Measurements from ENCODE around the gene TRIM26. TPM values are rescaled to one million over a fixed set of nuclear protein-coding genes. Genes with fewer than 3 reads are reported as not detected.

The TRIM26 gene
- total RNA-seq, 1 donor from 2014 or later: 46.3 TPM

GRCh38 chr6:30198166-30199084 is 14.8 kb downstream of the TRIM26 start:
- Mint-ChIP-seq H3K27ac (no peak overlapping the region), H3K4me3 (no peak overlapping the region), H3K36me3 (peaks cover 29% of the 10 kb centered on the region), H3K27me3 (no peaks in the 10 kb centered on the region), H3K9me3 (no peaks in the 10 kb centered on the region), H3K4me1 (ENCODE audit: unreplicated experiment) (peaks cover 5% of the 10 kb centered on the region)
- TF ChIP-seq, protein P1, sequence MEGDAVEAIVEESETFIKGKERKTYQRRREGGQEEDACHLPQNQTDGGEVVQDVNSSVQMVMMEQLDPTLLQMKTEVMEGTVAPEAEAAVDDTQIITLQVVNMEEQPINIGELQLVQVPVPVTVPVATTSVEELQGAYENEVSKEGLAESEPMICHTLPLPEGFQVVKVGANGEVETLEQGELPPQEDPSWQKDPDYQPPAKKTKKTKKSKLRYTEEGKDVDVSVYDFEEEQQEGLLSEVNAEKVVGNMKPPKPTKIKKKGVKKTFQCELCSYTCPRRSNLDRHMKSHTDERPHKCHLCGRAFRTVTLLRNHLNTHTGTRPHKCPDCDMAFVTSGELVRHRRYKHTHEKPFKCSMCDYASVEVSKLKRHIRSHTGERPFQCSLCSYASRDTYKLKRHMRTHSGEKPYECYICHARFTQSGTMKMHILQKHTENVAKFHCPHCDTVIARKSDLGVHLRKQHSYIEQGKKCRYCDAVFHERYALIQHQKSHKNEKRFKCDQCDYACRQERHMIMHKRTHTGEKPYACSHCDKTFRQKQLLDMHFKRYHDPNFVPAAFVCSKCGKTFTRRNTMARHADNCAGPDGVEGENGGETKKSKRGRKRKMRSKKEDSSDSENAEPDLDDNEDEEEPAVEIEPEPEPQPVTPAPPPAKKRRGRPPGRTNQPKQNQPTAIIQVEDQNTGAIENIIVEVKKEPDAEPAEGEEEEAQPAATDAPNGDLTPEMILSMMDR (conservative IDR thresholded peaks at IDR 0.05): no peak
- DNase-seq (ENCODE audit: extremely low spot score, unreplicated experiment): no peak

GRCh38 chr6:30196376-30196775 is 16.8 kb downstream of the TRIM26 start:
- H3K27ac Mint-ChIP-seq: no peak overlapping the region
- no peak overlapping the region for H3K4me3 Mint-ChIP-seq
- TF ChIP-seq, protein P1 (conservative IDR thresholded peaks at IDR 0.05): no peak
- H3K4me1 Mint-ChIP-seq (ENCODE audit: unreplicated experiment): no peaks in the 10 kb centered on the region
- peaks cover 33% of the 10 kb centered on the region for H3K36me3 Mint-ChIP-seq
- H3K27me3 Mint-ChIP-seq: no peaks in the 10 kb centered on the region
- no peaks in the 10 kb centered on the region for H3K9me3 Mint-ChIP-seq
- DNase-seq (ENCODE audit: extremely low spot score, unreplicated experiment): no peak

GRCh38 chr6:30195951-30196350 is 17.3 kb downstream of the TRIM26 start:
- Mint-ChIP-seq H3K27ac (no peak overlapping the region), H3K4me1 (ENCODE audit: unreplicated experiment) (no peaks in the 10 kb centered on the region), H3K9me3 (no peaks in the 10 kb centered on the region), H3K27me3 (no peaks in the 10 kb centered on the region), H3K36me3 (peaks cover 37% of the 10 kb centered on the region), H3K4me3 (no peak overlapping the region)
- TF ChIP-seq, protein P1 (conservative IDR thresholded peaks at IDR 0.05): no peak
- DNase-seq (ENCODE audit: extremely low spot score, unreplicated experiment): no peak

DNA sequence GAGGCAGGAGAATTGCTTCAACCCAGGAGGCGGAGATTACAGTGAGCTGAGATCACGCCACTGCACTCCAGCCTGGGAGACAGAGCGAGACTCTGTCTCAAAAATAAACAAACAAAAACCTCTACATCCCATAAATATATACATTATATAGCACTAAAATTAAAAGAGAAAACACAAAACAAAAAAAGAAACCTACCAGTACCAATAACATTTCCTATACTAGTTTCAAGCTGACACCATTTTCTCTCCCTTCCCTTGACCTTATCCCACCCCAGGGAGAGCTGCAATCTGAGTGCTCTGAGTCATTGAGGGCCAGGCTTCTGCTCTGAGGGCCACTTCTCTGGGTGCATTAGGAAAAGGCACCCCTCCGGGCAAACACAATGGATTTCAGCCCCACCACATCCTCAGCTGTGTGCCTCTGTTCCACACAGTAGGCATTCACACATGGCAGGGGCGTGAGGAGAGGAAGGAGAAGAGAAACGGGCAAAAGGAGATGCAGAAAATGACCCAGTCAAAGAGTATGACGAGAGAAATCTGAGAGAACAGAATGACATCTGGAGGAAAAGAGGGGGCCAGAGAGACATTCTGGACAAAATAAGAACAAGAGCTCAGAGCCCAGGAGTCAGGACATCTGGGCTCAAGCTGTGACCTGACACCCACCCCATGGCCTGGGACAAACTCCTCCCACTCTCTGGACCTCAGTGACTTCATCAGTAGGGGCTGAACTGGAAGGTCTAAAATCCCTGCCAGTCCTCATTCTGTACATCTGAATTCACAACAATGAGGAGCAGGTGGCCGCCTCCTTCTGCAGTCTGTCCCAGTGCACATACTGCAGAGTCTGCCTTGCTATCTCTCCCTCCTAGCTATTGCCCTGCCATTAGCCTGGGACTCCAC is 18.2 kb downstream of the TRIM26 start:
- H3K27ac Mint-ChIP-seq: no peak overlapping the region
- H3K36me3 Mint-ChIP-seq: peaks cover 40% of the 10 kb centered on the region
- no peak overlapping the region for H3K4me3 Mint-ChIP-seq
- H3K27me3 Mint-ChIP-seq: no peaks in the 10 kb centered on the region
- DNase-seq (ENCODE audit: extremely low spot score, unreplicated experiment): no peak
- TF ChIP-seq, protein P1 (conservative IDR thresholded peaks at IDR 0.05): no peak
- no peaks in the 10 kb centered on the region for H3K4me1 Mint-ChIP-seq (ENCODE audit: unreplicated experiment)
- no peaks in the 10 kb centered on the region for H3K9me3 Mint-ChIP-seq

- TF ChIP-seq, protein P1 (conservative IDR thresholded peaks at IDR 0.05): no peak
- peaks cover 44% of the 10 kb centered on the region for H3K36me3 Mint-ChIP-seq
- H3K27me3 Mint-ChIP-seq: no peaks in the 10 kb centered on the region
- no peak overlapping the region for H3K4me3 Mint-ChIP-seq
- DNase-seq (ENCODE audit: extremely low spot score, unreplicated experiment): no peak
- no peaks in the 10 kb centered on the region for H3K4me1 Mint-ChIP-seq (ENCODE audit: unreplicated experiment)
- no peak overlapping the region for H3K27ac Mint-ChIP-seq
- no peaks in the 10 kb centered on the region for H3K9me3 Mint-ChIP-seq
Observed at GRCh38 chr6:30192076-30192475, 21.1 kb downstream of the TRIM26 start.
